Measurements from ENCODE around the gene PRPF6.

PRPF6 gene

DNA sequence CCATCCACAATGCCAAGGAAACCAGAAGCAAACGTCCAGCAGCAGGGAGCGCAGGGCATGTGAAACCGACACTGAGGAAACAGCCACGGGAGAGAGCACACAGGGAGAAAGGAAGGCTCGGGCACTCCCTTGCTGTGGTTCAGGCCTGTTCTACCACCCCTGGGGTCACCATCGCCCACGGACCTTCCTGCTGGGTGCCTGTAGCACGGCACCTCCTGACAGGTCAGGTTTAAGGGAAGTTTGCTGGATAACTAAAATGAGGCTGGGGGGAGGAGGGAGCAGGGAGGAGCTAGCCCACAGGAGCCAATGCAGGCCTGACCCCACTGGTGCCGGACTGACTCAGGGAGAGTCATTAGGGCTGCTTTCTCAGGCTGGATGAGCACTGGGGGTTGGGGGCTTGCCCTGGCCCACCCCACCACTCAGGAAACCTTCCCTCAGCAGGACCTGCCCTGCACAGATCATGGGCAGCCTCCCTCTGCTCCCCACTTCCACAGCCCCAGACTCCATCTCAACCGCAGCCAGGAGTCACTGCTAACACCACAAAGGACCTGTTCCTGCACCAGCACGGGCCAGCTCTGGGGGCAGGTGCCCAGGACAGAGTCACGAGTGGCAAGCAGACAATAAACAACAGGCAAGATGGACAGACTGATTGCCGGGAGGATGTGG, 27.0 kb upstream of the PRPF6 start:
- peak overlapping the region; percentile 94 for H3K4me3 ChIP-seq
- no peaks in the 10 kb centered on the region for H3K9me3 ChIP-seq
- no peak for TF ChIP-seq Cebpa-rat (IDR thresholded peaks at IDR 0.05)
- H4K20me1 ChIP-seq, result peaks cover 74% of the 10 kb centered on the region
- H3K9ac ChIP-seq, result peak overlapping the region; percentile 95
- peaks cover 89% of the 10 kb centered on the region for H3K4me1 ChIP-seq
- H3K27ac ChIP-seq, result peak overlapping the region; percentile 95
- no peaks in the 10 kb centered on the region for H3K27me3 ChIP-seq
- H3K36me3 ChIP-seq, result peaks cover 10% of the 10 kb centered on the region
- H3K4me2 ChIP-seq, result peak overlapping the region; percentile 96

DNA sequence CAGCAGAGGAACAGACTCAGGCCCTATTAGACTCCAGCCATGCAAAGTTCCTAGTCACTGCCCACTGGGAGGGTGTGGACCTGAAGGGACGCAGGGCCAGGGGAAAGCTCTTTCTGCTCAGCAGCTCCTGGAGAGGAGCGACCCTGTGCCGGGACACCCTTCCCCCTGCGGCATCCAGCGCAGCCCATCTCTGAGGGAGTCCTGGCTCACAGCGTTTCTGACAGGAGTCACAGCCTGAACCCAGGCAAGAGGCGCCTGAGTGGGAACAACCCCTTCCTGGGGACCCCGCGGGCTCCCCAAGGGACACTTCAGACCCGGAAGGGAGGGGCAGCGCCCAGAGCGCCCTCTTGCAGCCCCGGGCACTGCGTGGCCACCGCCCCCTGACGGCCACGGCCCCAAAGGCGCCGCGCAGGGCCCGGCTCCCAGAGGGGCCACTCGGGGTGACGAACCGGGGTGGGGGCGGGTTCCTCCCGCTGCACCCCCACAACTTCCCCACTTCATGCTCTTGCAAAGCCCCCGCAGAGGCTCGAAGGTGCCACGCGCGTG, 25.6 kb upstream of the PRPF6 start:
- H3K9me3 ChIP-seq, result no peaks in the 10 kb centered on the region
- peak overlapping the region; percentile 94 for H3K4me3 ChIP-seq
- TF ChIP-seq Cebpa-rat (IDR thresholded peaks at IDR 0.05), result no peak
- H3K4me2 ChIP-seq, result peak overlapping the region; percentile 96
- H4K20me1 ChIP-seq, result peaks cover 68% of the 10 kb centered on the region
- peak overlapping the region; percentile 95 for H3K9ac ChIP-seq
- peaks cover 24% of the 10 kb centered on the region for H3K36me3 ChIP-seq
- H3K27ac ChIP-seq, result peak overlapping the region; percentile 95
- H3K27me3 ChIP-seq, result no peaks in the 10 kb centered on the region
- peaks cover 76% of the 10 kb centered on the region for H3K4me1 ChIP-seq

DNA sequence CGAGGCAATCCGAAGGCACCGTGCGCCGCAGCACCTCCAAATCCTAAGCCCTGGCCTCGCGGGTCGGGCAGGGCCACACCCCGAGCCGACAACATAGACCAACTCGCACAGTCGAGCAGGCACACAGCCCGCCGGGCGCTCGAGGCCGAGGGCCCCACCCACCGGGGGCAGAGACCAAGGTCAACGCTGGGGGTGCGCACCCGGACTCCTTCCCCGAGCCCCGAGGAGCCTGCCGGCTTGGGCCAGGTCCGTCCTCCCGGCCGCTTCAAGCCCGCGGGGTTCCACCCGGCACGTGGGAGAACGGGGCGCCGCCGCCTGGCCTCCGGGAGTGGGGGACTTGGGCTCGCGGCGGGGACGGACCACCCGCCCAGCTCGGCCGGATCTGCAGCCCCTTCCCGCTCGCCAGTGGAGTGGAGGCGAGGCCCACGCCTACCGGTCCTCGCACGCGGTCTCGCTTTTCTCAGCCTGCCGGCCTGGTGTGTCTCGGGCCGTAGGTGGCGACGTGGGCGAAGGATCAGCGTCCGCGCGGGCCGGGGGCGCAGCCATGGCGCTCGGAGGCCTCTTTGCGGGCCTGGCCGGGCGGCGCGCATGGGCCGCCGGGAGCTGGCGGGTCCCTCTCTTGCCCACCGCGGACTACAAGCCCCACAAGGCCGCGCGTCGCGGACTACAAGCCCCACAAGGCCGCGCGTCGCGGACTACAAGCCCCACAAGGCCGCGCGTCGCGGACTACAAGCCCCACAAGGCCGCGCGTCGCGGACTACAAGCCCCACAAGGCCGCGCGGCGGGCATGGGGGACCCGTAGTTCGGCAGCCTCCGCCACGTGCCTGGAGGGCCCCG, 24.9 kb upstream of the PRPF6 start, which contains the start of gene UCKL1:
UCKL1 (minus strand) TSS at position 590 of the 837 bp plus-strand sequence; CDS start at position 546, 44 bp downstream.
- Histone ChIP-seq H3K27ac (peak within 1 kb of the TSS; percentile 95), H3K9me3 (no peaks in the 10 kb centered on the region), H3K4me2 (peak within 1 kb of the TSS; percentile 98), H3K27me3 (no peaks in the 10 kb centered on the region), H3K9ac (peak within 1 kb of the TSS; percentile 95), H3K4me3 (peak within 1 kb of the TSS; percentile 94), H4K20me1 (peaks cover 61% of the 10 kb centered on the region), H3K4me1 (peaks cover 69% of the 10 kb centered on the region), H3K36me3 (peaks cover 26% of the 10 kb centered on the region)
- no peak for TF ChIP-seq Cebpa-rat (IDR thresholded peaks at IDR 0.05)

DNA sequence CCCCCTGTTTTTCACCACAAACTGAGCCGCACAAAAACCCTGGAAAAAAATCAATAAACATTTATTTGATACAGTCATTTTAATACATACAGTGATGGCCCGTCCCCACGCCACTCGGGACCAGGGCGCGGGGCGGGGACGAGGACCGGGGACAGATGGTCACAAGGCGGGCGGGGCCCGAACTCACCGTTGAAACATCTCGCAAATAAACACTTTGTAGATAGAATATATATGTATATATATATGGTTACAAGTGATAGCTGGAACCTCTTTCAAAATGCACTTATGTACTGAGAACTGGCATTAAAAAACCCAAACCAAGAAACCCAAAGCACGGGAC, 24.3 kb upstream of the PRPF6 start:
- peaks cover 63% of the 10 kb centered on the region for H3K4me1 ChIP-seq
- H3K27ac ChIP-seq, result peak overlapping the region; percentile 71
- H3K4me3 ChIP-seq, result peak overlapping the region; percentile 94
- H3K9ac ChIP-seq, result peak overlapping the region; percentile 75
- peaks cover 32% of the 10 kb centered on the region for H3K36me3 ChIP-seq
- TF ChIP-seq Cebpa-rat (IDR thresholded peaks at IDR 0.05), result no peak
- peaks cover 55% of the 10 kb centered on the region for H4K20me1 ChIP-seq
- no peaks in the 10 kb centered on the region for H3K27me3 ChIP-seq
- no peaks in the 10 kb centered on the region for H3K9me3 ChIP-seq
- H3K4me2 ChIP-seq, result peak overlapping the region; percentile 98

DNA sequence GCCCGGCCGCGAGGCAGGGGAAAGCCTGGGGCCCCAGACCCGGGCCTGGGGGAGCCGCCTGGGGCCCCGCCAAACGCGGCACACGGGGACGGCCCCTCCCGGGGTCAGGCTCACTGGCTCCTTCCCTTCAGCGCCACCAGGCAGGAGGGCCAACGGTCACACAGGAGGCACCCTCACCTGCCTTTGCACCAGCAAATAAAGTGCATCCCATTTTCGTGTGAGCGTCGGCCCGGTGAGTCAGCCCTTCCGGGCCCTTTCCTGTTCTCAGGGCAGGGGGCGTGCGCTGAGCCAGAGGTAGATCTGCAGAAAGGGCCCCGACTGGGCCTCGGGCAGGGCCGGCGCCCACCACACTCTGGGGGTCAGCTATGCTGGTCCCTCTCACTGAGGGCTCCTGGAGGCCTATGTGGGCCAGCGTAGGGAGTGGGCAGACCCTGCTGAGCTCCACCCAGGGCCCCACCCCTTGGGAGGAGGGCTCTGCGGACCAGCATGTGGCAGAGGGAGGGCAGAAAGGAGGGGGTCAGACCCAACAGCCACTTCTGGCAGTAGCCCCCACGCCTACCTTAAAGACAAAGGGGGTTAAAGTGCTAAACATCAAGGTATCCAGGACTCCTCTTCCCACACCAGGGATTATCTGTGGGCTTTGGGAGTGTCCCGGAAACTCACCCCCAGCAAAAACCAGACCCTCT, 23.8 kb upstream of the PRPF6 start:
- H3K4me1 ChIP-seq, result peaks cover 58% of the 10 kb centered on the region
- peaks cover 50% of the 10 kb centered on the region for H4K20me1 ChIP-seq
- H3K27ac ChIP-seq, result peak overlapping the region; percentile 71
- H3K9ac ChIP-seq, result peak overlapping the region; percentile 75
- H3K9me3 ChIP-seq, result no peaks in the 10 kb centered on the region
- no peak for TF ChIP-seq Cebpa-rat (IDR thresholded peaks at IDR 0.05)
- peaks cover 37% of the 10 kb centered on the region for H3K36me3 ChIP-seq
- peak overlapping the region; percentile 94 for H3K4me3 ChIP-seq
- no peaks in the 10 kb centered on the region for H3K27me3 ChIP-seq
- peak overlapping the region; percentile 98 for H3K4me2 ChIP-seq

DNA sequence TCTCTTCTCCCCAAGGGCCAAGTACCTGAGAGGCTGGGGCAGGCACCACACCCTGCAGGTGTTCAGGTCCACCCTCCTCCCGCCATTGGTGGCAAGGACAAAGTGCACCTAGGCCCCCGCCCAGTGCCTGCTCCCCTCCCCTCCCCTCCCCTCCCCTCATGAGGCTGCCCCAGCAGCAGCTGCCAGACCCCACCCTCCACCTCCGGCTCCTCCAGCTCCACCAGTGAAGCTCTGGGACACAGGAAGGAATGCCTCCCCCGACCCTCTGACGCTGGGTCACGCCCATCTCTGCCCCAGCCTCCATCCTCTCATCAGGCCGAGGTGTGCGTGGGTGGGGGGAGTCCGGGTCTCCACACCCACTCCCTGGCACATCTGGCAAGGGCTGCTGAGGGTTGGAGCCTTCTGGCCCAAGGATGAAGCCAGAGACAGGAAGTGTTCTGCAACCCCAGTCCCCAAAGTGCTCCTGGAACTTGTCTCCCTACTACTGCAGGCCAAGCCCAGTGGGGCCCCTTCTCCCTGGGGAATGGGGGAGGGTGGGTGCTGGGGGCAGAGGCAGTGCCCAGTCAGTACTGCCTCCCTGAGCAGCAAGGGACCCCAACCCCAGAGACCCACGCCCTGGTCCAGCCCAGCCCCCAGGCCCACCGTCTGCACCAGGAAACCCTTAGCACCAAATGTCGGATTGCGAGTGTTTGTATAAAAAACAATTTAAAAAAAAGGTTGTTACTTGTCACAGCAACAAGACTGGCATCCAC, 23.1 kb upstream of the PRPF6 start:
- peak overlapping the region; percentile 98 for H3K4me2 ChIP-seq
- peak overlapping the region; percentile 94; the same call in 1 of the 2 replicates for H3K4me3 ChIP-seq
- peaks cover 43% of the 10 kb centered on the region for H4K20me1 ChIP-seq
- no peaks in the 10 kb centered on the region for H3K9me3 ChIP-seq
- peak overlapping the region; percentile 75; the same call in 1 of the 2 replicates for H3K9ac ChIP-seq
- TF ChIP-seq Cebpa-rat (IDR thresholded peaks at IDR 0.05), result no peak
- H3K36me3 ChIP-seq, result peaks cover 45% of the 10 kb centered on the region
- H3K4me1 ChIP-seq, result peaks cover 51% of the 10 kb centered on the region
- H3K27me3 ChIP-seq, result no peaks in the 10 kb centered on the region
- no peak overlapping the region for H3K27ac ChIP-seq

DNA sequence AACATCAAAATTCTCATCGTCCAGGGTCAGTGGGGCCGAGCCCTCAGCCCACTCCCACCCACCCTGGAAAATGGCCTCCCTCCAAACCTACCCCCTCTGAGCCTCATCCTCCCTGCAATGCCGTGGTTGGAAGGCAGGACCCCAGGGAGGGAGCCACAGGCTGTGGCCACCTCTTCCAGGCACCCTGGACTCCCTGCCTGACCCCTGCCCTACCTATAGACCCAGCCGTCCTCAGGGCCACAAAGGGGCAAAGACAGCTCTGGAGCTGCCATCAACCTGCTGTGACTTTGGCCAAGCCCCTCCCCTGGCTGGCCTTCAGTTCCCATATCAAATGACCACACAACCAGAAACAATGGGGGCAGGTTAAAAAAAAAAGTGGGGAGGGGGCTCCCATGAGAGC, 22.5 kb upstream of the PRPF6 start:
- peak overlapping the region; percentile 98; the same call in 1 of the 2 replicates for H3K4me2 ChIP-seq

DNA sequence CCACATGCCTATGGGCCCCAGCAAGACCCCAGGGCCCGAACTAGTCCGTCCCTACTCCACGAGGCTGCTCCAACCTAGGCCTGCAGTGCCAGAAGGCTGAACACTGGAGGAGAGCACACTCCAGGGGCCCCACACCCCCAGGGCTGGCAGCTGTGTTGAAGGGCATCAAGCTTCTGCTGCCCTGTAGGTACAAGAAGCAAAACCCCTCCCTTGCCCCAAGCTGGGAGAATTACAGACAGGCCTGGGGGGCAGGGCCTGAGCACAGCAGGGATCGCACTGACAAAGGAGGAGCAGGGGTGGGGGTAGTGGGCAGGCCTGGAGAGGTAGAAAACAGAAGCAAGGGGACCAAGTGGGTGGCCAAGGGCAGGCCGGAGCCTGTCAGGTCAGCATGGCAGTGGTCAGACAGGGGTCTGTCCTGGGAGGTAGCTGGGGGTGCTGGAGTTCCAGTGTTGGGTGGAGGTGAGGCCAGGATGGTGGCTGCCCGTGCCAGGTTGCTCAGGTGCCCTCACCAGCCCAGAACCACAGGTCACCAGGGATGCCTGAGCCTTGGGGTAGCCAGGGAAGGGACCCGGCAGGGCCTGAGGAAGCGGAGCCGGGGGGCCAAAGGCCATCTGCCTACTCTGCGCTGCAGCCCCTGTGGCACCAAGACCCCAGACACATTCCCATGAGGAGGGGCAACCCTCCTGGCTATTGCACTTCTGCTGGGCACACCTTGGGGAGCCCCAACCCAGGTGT, 21.8 kb upstream of the PRPF6 start:
- Histone ChIP-seq H4K20me1 (peaks cover 30% of the 10 kb centered on the region), H3K4me1 (peaks cover 38% of the 10 kb centered on the region), H3K27me3 (no peaks in the 10 kb centered on the region), H3K9ac (no peak overlapping the region), H3K4me2 (0 out of 2 replicates have a peak overlapping the region, but pooled peaks have one; percentile 7), H3K9me3 (peaks cover 4% of the 10 kb centered on the region; the same call in 1 of the 2 replicates), H3K27ac (no peak overlapping the region), H3K36me3 (peaks cover 57% of the 10 kb centered on the region), H3K4me3 (no peak overlapping the region)
- no peak for TF ChIP-seq Cebpa-rat (IDR thresholded peaks at IDR 0.05)

More for the DNA sequence above, 22.5 kb upstream of the PRPF6 start:
- no peak overlapping the region for H3K9ac ChIP-seq
- H3K27me3 ChIP-seq, result no peaks in the 10 kb centered on the region
- peaks cover 51% of the 10 kb centered on the region for H3K36me3 ChIP-seq
- no peaks in the 10 kb centered on the region for H3K9me3 ChIP-seq
- peaks cover 45% of the 10 kb centered on the region for H3K4me1 ChIP-seq
- no peak for TF ChIP-seq Cebpa-rat (IDR thresholded peaks at IDR 0.05)
- peaks cover 37% of the 10 kb centered on the region for H4K20me1 ChIP-seq
- H3K27ac ChIP-seq, result no peak overlapping the region
- H3K4me3 ChIP-seq, result no peak overlapping the region
